A673 (cell line): ENCODE results near the gene NSMCE3. TPM values are rescaled to one million over a fixed set of nuclear protein-coding genes. Genes with fewer than 3 reads are reported as not detected.

Experiments
- BruUV-seq: library from RNA; stranded (reverse); fragments of 400-500 nt; replicated peaks from 2 replicates; lab custom pipeline; 2021; lab: Mats Ljungman, UMichigan
- CTCF ChIA-PET: fragments of 300-600 bp; sonication (Branson Sonifier 250); formaldehyde crosslinking; loops from one replicate; lab custom pipeline; 2022; ENCODE audit warnings: antibody characterized with exemption; lab: Charles Lee
- POLR2A ChIA-PET: fragments of 300-600 bp; sonication (Branson Sonifier 250); formaldehyde crosslinking; loops from one replicate; lab custom pipeline; 2022; ENCODE audit warnings: antibody characterized with exemption; ENCODE audit not compliant: low non-redundant PET; lab: Charles Lee
- DNase-seq: peaks from one replicate; pipeline ENCODE4 v3.0.0-alpha.2; 2015; ENCODE audit warnings: low spot score
- H3K27ac ChIP-seq: fragments of 200-600 bp; sonication (generic); 2 replicates; pipeline ENCODE4 v1.5.1; 2016; ENCODE audit warnings: mixed run types, low read depth, mild to moderate bottlenecking, mixed read lengths, antibody characterized with exemption, low read length; ENCODE audit not compliant: poor library complexity, severe bottlenecking
- H3K27me3 ChIP-seq: fragments of 200-600 bp; sonication (generic); replicated peaks from 2 replicates; pipeline ENCODE4 v1.6.1; 2017; ENCODE audit warnings: mixed run types, low read depth, mild to moderate bottlenecking, mixed read lengths, antibody characterized with exemption, low read length; ENCODE audit not compliant: insufficient read depth, poor library complexity
- H3K36me3 ChIP-seq: fragments of 200-600 bp; sonication (generic); 2 replicates; pipeline ENCODE4 v1.6.1; 2016; ENCODE audit warnings: mixed run types, mild to moderate bottlenecking, mixed read lengths, antibody characterized with exemption, low read length; ENCODE audit not compliant: insufficient read depth, poor library complexity, severe bottlenecking
- H3K4me1 ChIP-seq: fragments of 200-600 bp; sonication (generic); 2 replicates; pipeline ENCODE4 v1.6.1; 2017; ENCODE audit warnings: mixed run types, mild to moderate bottlenecking, mixed read lengths, antibody characterized with exemption, low read length; ENCODE audit not compliant: insufficient read depth, poor library complexity, severe bottlenecking
- H3K4me3 ChIP-seq: fragments of 200-600 bp; sonication (generic); 2 replicates; pipeline ENCODE4 v1.5.1; 2016; ENCODE audit warnings: low read depth, mixed run types, mild to moderate bottlenecking, mixed read lengths, low read length; ENCODE audit not compliant: poor library complexity, severe bottlenecking
- H3K9me3 ChIP-seq: fragments of 200-600 bp; sonication (generic); 2 replicates; pipeline ENCODE4 v1.6.1; 2016; ENCODE audit warnings: mixed run types, low read depth, mild to moderate bottlenecking, mixed read lengths, antibody characterized with exemption, low read length; ENCODE audit not compliant: poor library complexity, severe bottlenecking
- EZH2 ChIP-seq: fragments of 200-600 bp; sonication (generic); IDR thresholded peaks from 2 replicates; pipeline ENCODE4 v1.6.1; 2017; ENCODE audit warnings: borderline replicate concordance, low read depth, mild to moderate bottlenecking, mixed read lengths, antibody characterized with exemption, low read length; ENCODE audit not compliant: poor library complexity, severe bottlenecking
- intact Hi-C: fragments of 100-400 bp; cut with micrococcal nuclease; formaldehyde crosslinking; loops from one replicate; pipeline ENCODE4 v1.10.0; 2022; ENCODE audit not compliant: unreplicated experiment
- total RNA-seq: library from RNA; stranded (reverse); gene quantifications from 2 replicates; pipeline ENCODE4 v1.2.3, GENCODE V29; 2021
- TF ChIP-seq, protein P1 (sequence below): fragments of 300-800, 200-600 bp; sonication (generic); conservative IDR thresholded peaks from 2 replicates; pipeline ENCODE4 v1.5.1; 2017; ENCODE audit warnings: low read depth, mild to moderate bottlenecking, antibody characterized with exemption, low read length, moderate library complexity, mixed read lengths

NSMCE3 gene
- total RNA-seq, 1 experiment from 2014 or later = 7.2 TPM

DNA sequence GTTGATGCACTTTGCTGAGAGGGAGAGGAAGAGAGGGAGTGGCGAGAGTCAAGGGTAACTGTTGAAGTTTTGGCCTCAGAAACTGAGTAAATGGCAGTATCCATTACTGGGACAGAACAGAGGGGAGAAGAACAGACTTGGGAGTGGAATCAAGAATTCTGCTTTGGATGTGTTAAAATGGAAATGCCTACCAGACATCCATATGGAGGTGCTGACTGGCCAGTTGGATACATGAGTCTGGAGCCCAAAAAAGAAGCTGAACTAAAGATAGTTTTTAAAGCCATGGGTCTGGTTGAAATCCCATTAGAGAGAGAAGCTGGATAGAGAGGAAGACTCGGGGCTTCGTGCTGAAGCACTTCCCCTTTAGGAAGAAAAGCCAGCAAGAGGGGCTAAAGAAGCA, 35.9 kb upstream of the NSMCE3 start:
- BruUV-seq = no TSS peak
- no peaks in the 10 kb centered on the region for H3K9me3 ChIP-seq
- CTCF ChIA-PET = no interaction called here
- H3K4me3 ChIP-seq = no peak overlapping the region
- TF ChIP-seq, protein P1, sequence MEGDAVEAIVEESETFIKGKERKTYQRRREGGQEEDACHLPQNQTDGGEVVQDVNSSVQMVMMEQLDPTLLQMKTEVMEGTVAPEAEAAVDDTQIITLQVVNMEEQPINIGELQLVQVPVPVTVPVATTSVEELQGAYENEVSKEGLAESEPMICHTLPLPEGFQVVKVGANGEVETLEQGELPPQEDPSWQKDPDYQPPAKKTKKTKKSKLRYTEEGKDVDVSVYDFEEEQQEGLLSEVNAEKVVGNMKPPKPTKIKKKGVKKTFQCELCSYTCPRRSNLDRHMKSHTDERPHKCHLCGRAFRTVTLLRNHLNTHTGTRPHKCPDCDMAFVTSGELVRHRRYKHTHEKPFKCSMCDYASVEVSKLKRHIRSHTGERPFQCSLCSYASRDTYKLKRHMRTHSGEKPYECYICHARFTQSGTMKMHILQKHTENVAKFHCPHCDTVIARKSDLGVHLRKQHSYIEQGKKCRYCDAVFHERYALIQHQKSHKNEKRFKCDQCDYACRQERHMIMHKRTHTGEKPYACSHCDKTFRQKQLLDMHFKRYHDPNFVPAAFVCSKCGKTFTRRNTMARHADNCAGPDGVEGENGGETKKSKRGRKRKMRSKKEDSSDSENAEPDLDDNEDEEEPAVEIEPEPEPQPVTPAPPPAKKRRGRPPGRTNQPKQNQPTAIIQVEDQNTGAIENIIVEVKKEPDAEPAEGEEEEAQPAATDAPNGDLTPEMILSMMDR = no peak
- TF ChIP-seq EZH2 = no peak
- no peak overlapping the region for H3K27ac ChIP-seq
- no peaks in the 10 kb centered on the region for H3K36me3 ChIP-seq
- POLR2A ChIA-PET = no interaction called here
- no peaks in the 10 kb centered on the region for H3K4me1 ChIP-seq
- intact Hi-C loops = no loop called here
- no peak for DNase-seq
- H3K27me3 ChIP-seq = peaks cover 6% of the 10 kb centered on the region

DNA sequence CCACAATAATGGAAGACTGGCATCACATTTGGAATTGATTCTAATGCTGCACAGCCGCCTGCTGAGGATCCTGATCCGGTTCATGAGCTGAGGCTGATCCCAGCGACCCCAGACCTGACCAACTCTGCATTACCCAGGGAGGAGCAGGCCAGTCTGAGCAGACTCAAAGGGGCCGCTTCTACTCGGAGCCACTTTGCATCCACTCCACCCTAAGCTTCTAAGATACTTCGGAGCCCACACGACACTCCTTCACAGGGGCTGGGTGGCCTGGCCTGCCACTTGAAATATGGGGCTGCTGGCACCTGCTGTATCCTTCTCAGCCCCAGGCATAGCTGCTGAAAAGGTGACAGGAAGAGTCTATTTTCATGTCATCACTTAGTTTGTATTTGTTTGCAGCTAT, 33.2 kb upstream of the NSMCE3 start:
- H3K36me3 ChIP-seq = no peaks in the 10 kb centered on the region
- H3K4me1 ChIP-seq = no peaks in the 10 kb centered on the region
- intact Hi-C loops = no loop called here
- DNase-seq = no peak
- no peak overlapping the region for H3K27ac ChIP-seq
- no TSS peak for BruUV-seq
- peaks cover 6% of the 10 kb centered on the region for H3K27me3 ChIP-seq
- no peaks in the 10 kb centered on the region for H3K9me3 ChIP-seq
- CTCF ChIA-PET = no interaction called here
- no peak for TF ChIP-seq EZH2
- TF ChIP-seq, protein P1 = no peak
- POLR2A ChIA-PET = no interaction called here
- no peak overlapping the region for H3K4me3 ChIP-seq

DNA sequence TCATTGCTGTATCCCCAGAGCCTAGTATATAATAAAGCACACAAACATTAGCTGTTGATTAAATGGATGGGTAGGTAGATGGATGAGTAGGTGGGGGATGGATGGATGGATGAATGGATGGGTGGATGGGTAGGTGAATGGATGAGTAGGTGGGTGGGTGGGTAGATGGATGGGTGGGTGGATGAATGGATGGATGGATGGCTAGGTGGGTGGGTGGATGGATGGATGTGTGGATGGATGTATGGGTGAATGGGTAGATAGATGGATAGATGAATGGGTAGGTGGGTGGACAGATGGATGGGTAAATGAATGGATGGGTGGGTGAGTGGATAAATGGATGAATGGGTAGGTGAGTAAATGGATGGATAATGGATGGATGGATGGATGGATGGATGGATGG, 30.2 kb upstream of the NSMCE3 start:
- ChIA-PET POLR2A (no interaction called here), CTCF (no interaction called here)
- Histone ChIP-seq H3K27ac (no peak overlapping the region), H3K4me1 (no peaks in the 10 kb centered on the region), H3K9me3 (no peaks in the 10 kb centered on the region), H3K4me3 (no peak overlapping the region), H3K27me3 (peaks cover 6% of the 10 kb centered on the region), H3K36me3 (no peaks in the 10 kb centered on the region)
- intact Hi-C loops = no loop called here
- BruUV-seq = no TSS peak
- no peak for DNase-seq
- no peak for TF ChIP-seq EZH2
- TF ChIP-seq, protein P1 = no peak
